Measurements from ENCODE around the gene KLHL12. TPM values are rescaled to one million over a fixed set of nuclear protein-coding genes. Genes with fewer than 3 reads are reported as not detected.

KLHL12 gene
- total RNA-seq: 10 to 100 TPM; 73.5 to 74.7 TPM
- 109 TPM for polyA plus RNA-seq (ENCODE audit: insufficient read depth, low read depth, low replicate concordance)
- long read RNA-seq, donor 1, transcript KLHL12-203 (12 exons, 3,359 nt): major isoform, 21 of 31 reads
- long read RNA-seq, donor 1, partial matches to known transcripts: 10 of 31 reads
- long read RNA-seq, donor 1, other reads (novel, unspliced or antisense): 0 of 31 reads
- long read RNA-seq, donor 2, partial matches to known transcripts: 0 of 4 reads
- long read RNA-seq, donor 2, other reads (novel, unspliced or antisense): 0 of 4 reads

- peak within 1 kb of the TSS; percentile 95 to 97 for H3K4me3 ChIP-seq
- WGBS, 2 donors: 0% methylated on average over 15 to 57 of the region's 57 CpGs
- intact Hi-C loops (cut with DNase I; ENCODE audit: low total_unique reads): no loop called here
- H3K9me3 ChIP-seq: no peaks in the 10 kb centered on the region
- H3K27me3 ChIP-seq: no peaks in the 10 kb centered on the region
- H3K4me1 ChIP-seq: peaks cover 4% of the 10 kb centered on the region
- no peaks in the 10 kb centered on the region for H3K36me3 ChIP-seq (ENCODE audit: low read depth, missing control alignments)
- TF ChIP-seq CTCF (IDR thresholded peaks at IDR 0.05) (peak; percentile 44 to 59 (median 58)), POLR2A (IDR thresholded peaks at IDR 0.05) (peak; percentile 85)
- DNase-seq: peak; percentile 98
- H3K27ac ChIP-seq: peak within 1 kb of the TSS; percentile 96 to 98
Observed at GRCh38 chr1:202926581-202927491, at the start of gene KLHL12. Gene KLHL12 (minus strand): TSS chr1:202927234. CDS start chr1:202925162, 2,072 bp downstream.

- no peaks in the 10 kb centered on the region for H3K36me3 ChIP-seq (ENCODE audit: low read depth, missing control alignments)
- no peaks in the 10 kb centered on the region for H3K27me3 ChIP-seq
- no peaks in the 10 kb centered on the region for H3K4me1 ChIP-seq
- intact Hi-C loops (cut with DNase I; ENCODE audit: low total_unique reads): no loop called here
- H3K4me3 ChIP-seq: no peak overlapping the region
- no peaks in the 10 kb centered on the region for H3K9me3 ChIP-seq
- no peak overlapping the region for H3K27ac ChIP-seq
- WGBS, 2 donors: 62 to 65% methylated on average over 3 of the region's 3 CpGs
- TF ChIP-seq CTCF (IDR thresholded peaks at IDR 0.05) (no peak), POLR2A (IDR thresholded peaks at IDR 0.05) (no peak)
- no peak for DNase-seq
Observed at GRCh38 chr1:202976633-202977032, 49.6 kb upstream of the KLHL12 start.

- intact Hi-C loops (cut with DNase I; ENCODE audit: low total_unique reads): no loop called here
- Histone ChIP-seq H3K4me1 (no peaks in the 10 kb centered on the region), H3K9me3 (no peaks in the 10 kb centered on the region), H3K27ac (no peak overlapping the region), H3K36me3 (ENCODE audit: low read depth, missing control alignments) (no peaks in the 10 kb centered on the region), H3K4me3 (no peak overlapping the region), H3K27me3 (no peaks in the 10 kb centered on the region)
- DNase-seq: no peak
- 82 to 84% methylated on average over 3 of the region's 3 CpGs for WGBS, 2 donors
- TF ChIP-seq CTCF (IDR thresholded peaks at IDR 0.05) (no peak), POLR2A (IDR thresholded peaks at IDR 0.05) (no peak)
Observed at GRCh38 chr1:202974856-202975255, 47.8 kb upstream of the KLHL12 start.

- TF ChIP-seq POLR2A (IDR thresholded peaks at IDR 0.05) (no peak), CTCF (IDR thresholded peaks at IDR 0.05) (no peak)
- Histone ChIP-seq H3K4me1 (peaks cover 5% of the 10 kb centered on the region), H3K36me3 (ENCODE audit: low read depth, missing control alignments) (no peaks in the 10 kb centered on the region), H3K9me3 (no peaks in the 10 kb centered on the region), H3K27me3 (no peaks in the 10 kb centered on the region), H3K27ac (no peak overlapping the region), H3K4me3 (no peak overlapping the region)
- DNase-seq: no peak
- intact Hi-C loops (cut with DNase I; ENCODE audit: low total_unique reads): no loop called here
- WGBS, 2 donors: 64 to 71% methylated on average over 4 of the region's 4 CpGs
Observed at GRCh38 chr1:202972046-202972445, 45.0 kb upstream of the KLHL12 start.

All from testis (tissue), 5 donors.